Measurements from ENCODE around the gene NFE2L1.
"Not testable (repeated sequence)": the region's sequence is repeated elsewhere in the genome, so short reads cannot be mapped to it uniquely, and the experiment has no call there.

NFE2L1 gene

GRCh38 chr17:48013876-48014594 lies 34.1 kb upstream of the NFE2L1 start:
- intact Hi-C loops (cut with micrococcal nuclease), result no loop called here
- Mint-ChIP-seq H3K9me3 (no peaks in the 10 kb centered on the region), H3K4me3 (no peak overlapping the region), H3K27me3 (peaks cover 36% of the 10 kb centered on the region), H3K36me3 (ENCODE audit: low read depth) (no peaks in the 10 kb centered on the region), H3K4me1 (ENCODE audit: low read depth) (peaks cover 27% of the 10 kb centered on the region), H3K27ac (no peak overlapping the region)

GRCh38 chr17:48014595-48015111 lies 33.5 kb upstream of the NFE2L1 start:
- peaks cover 27% of the 10 kb centered on the region for H3K4me1 Mint-ChIP-seq (ENCODE audit: low read depth)
- H3K9me3 Mint-ChIP-seq, result no peaks in the 10 kb centered on the region
- H3K36me3 Mint-ChIP-seq (ENCODE audit: low read depth), result no peaks in the 10 kb centered on the region
- no peak overlapping the region for H3K27ac Mint-ChIP-seq
- H3K4me3 Mint-ChIP-seq, result no peak overlapping the region
- intact Hi-C loops (cut with micrococcal nuclease), result loop anchor here (5.0 kb wide), 2 partner anchors 117 to 172 kb away; partner anchors contain the start of genes SCRN2 and SP2
- peaks cover 37% of the 10 kb centered on the region for H3K27me3 Mint-ChIP-seq

- intact Hi-C loops (cut with micrococcal nuclease), result loop anchor here (5.0 kb wide), 2 partner anchors 119 to 174 kb away; partner anchors contain the start of genes SCRN2 and SP2
- Mint-ChIP-seq H3K27me3 (peaks cover 38% of the 10 kb centered on the region), H3K9me3 (no peaks in the 10 kb centered on the region), H3K36me3 (ENCODE audit: low read depth) (no peaks in the 10 kb centered on the region), H3K4me1 (ENCODE audit: low read depth) (peaks cover 26% of the 10 kb centered on the region), H3K4me3 (no peak overlapping the region), H3K27ac (no peak overlapping the region)
Measured at GRCh38 chr17:48016112-48016511, 32.0 kb upstream of the NFE2L1 start.

GRCh38 chr17:48017817-48018158 lies 30.4 kb upstream of the NFE2L1 start:
- H3K9me3 Mint-ChIP-seq; H3K4me3 Mint-ChIP-seq; H3K36me3 Mint-ChIP-seq (ENCODE audit: low read depth): not testable (repeated sequence)
- H3K27me3 Mint-ChIP-seq, result peaks cover 22% of the 10 kb centered on the region
- peak overlapping the region; percentile 53 for H3K27ac Mint-ChIP-seq
- intact Hi-C loops (cut with micrococcal nuclease), result loop anchor here (1.0 to 5.0 kb wide), 4 partner anchors 39 to 175 kb away; partner anchors contain the start of genes SCRN2 and SP2
- peaks cover 19% of the 10 kb centered on the region for H3K4me1 Mint-ChIP-seq (ENCODE audit: low read depth)

- Mint-ChIP-seq H3K9me3 (no peaks in the 10 kb centered on the region), H3K4me1 (ENCODE audit: low read depth) (peaks cover 59% of the 10 kb centered on the region), H3K27me3 (peaks cover 5% of the 10 kb centered on the region), H3K36me3 (ENCODE audit: low read depth) (no peaks in the 10 kb centered on the region), H3K4me3 (no peak overlapping the region), H3K27ac (no peak overlapping the region)
- intact Hi-C loops (cut with micrococcal nuclease), result loop anchor here (10.0 kb wide), 2 partner anchors 353 to 593 kb away; partner anchors contain the start of genes HOXB7 and HOXB8
Measured at GRCh38 chr17:48021934-48022333, 26.2 kb upstream of the NFE2L1 start.

GRCh38 chr17:48022901-48023300 lies 25.3 kb upstream of the NFE2L1 start:
- Mint-ChIP-seq H3K4me1 (ENCODE audit: low read depth) (peaks cover 57% of the 10 kb centered on the region), H3K4me3 (no peak overlapping the region), H3K27me3 (peaks cover 9% of the 10 kb centered on the region), H3K27ac (peak overlapping the region; percentile 96), H3K9me3 (no peaks in the 10 kb centered on the region), H3K36me3 (ENCODE audit: low read depth) (no peaks in the 10 kb centered on the region)
- intact Hi-C loops (cut with micrococcal nuclease), result loop anchor here (10.0 kb wide), 2 partner anchors 352 to 592 kb away; partner anchors contain the start of genes HOXB7 and HOXB8

GRCh38 chr17:48023400-48024148 lies 24.6 kb upstream of the NFE2L1 start:
- Mint-ChIP-seq H3K36me3 (ENCODE audit: low read depth) (no peaks in the 10 kb centered on the region), H3K27ac (peak overlapping the region; percentile 96), H3K9me3 (no peaks in the 10 kb centered on the region), H3K4me3 (peak overlapping the region; percentile 86), H3K4me1 (ENCODE audit: low read depth) (peaks cover 52% of the 10 kb centered on the region), H3K27me3 (peaks cover 11% of the 10 kb centered on the region)
- intact Hi-C loops (cut with micrococcal nuclease), result loop anchor here (10.0 kb wide), 2 partner anchors 351 to 591 kb away; partner anchors contain the start of genes HOXB7 and HOXB8

GRCh38 chr17:48024149-48025039 lies 23.8 kb upstream of the NFE2L1 start:
- Mint-ChIP-seq H3K4me3 (peak overlapping the region; percentile 86), H3K36me3 (ENCODE audit: low read depth) (no peaks in the 10 kb centered on the region), H3K9me3 (no peaks in the 10 kb centered on the region), H3K4me1 (ENCODE audit: low read depth) (peaks cover 52% of the 10 kb centered on the region), H3K27ac (peak overlapping the region; percentile 96), H3K27me3 (peaks cover 15% of the 10 kb centered on the region)
- intact Hi-C loops (cut with micrococcal nuclease), result loop anchor here (1.0 to 10.0 kb wide), 3 partner anchors 24 to 590 kb away; partner anchors contain the start of genes HOXB7, HOXB8 and NFE2L1

- intact Hi-C loops (cut with micrococcal nuclease), result loop anchor here (1.0 to 10.0 kb wide), 3 partner anchors 23 to 590 kb away; partner anchors contain the start of genes HOXB7, HOXB8 and NFE2L1
- Mint-ChIP-seq H3K9me3 (no peaks in the 10 kb centered on the region), H3K4me3 (peak overlapping the region; percentile 86), H3K4me1 (ENCODE audit: low read depth) (peaks cover 52% of the 10 kb centered on the region), H3K27ac (peak overlapping the region; percentile 96), H3K27me3 (peaks cover 15% of the 10 kb centered on the region), H3K36me3 (ENCODE audit: low read depth) (no peaks in the 10 kb centered on the region)
Measured at GRCh38 chr17:48025040-48025903, 22.9 kb upstream of the NFE2L1 start.

- peak overlapping the region; percentile 86 for H3K4me3 Mint-ChIP-seq
- H3K27me3 Mint-ChIP-seq, result peaks cover 21% of the 10 kb centered on the region
- H3K27ac Mint-ChIP-seq, result peak overlapping the region; percentile 96
- intact Hi-C loops (cut with micrococcal nuclease), result loop anchor here (1.0 to 10.0 kb wide), 5 partner anchors 22 to 589 kb away; partner anchors contain the start of genes HOXB7, HOXB8 and NFE2L1
- H3K4me1 Mint-ChIP-seq (ENCODE audit: low read depth), result peaks cover 52% of the 10 kb centered on the region
- no peaks in the 10 kb centered on the region for H3K9me3 Mint-ChIP-seq
- no peaks in the 10 kb centered on the region for H3K36me3 Mint-ChIP-seq (ENCODE audit: low read depth)
Measured at GRCh38 chr17:48025904-48026501, 22.2 kb upstream of the NFE2L1 start.

- intact Hi-C loops (cut with micrococcal nuclease), result loop anchor here (1.0 to 10.0 kb wide), 4 partner anchors 48 to 588 kb away; partner anchors contain the start of genes HOXB7 and HOXB8
- H3K4me3 Mint-ChIP-seq, result peak overlapping the region; percentile 11
- no peaks in the 10 kb centered on the region for H3K36me3 Mint-ChIP-seq (ENCODE audit: low read depth)
- H3K27me3 Mint-ChIP-seq, result peaks cover 25% of the 10 kb centered on the region
- no peaks in the 10 kb centered on the region for H3K9me3 Mint-ChIP-seq
- H3K4me1 Mint-ChIP-seq (ENCODE audit: low read depth), result peaks cover 51% of the 10 kb centered on the region
- peak overlapping the region; percentile 5 for H3K27ac Mint-ChIP-seq
Measured at GRCh38 chr17:48026502-48027321, 21.4 kb upstream of the NFE2L1 start.
